Measurements from ENCODE around the gene EPYC. TPM values are rescaled to one million over a fixed set of nuclear protein-coding genes. Genes with fewer than 3 reads are reported as not detected.

The EPYC gene
- total RNA-seq, 1 donor from 2014 or later, result not detected

GRCh38 chr12:91017043-91017442 is 12.3 kb upstream of the EPYC start:
- intact Hi-C loops (cut with micrococcal nuclease), result no loop called here
- no peak for DNase-seq (ENCODE audit: low spot score)
- no peak overlapping the region for H3K4me3 Mint-ChIP-seq (ENCODE audit: low read depth)
- H3K27ac Mint-ChIP-seq, result no peak overlapping the region
- H3K9me3 Mint-ChIP-seq, result no peaks in the 10 kb centered on the region
- no peaks in the 10 kb centered on the region for H3K36me3 Mint-ChIP-seq (ENCODE audit: low read depth)
- H3K4me1 Mint-ChIP-seq (ENCODE audit: low read depth), result no peaks in the 10 kb centered on the region
- peaks cover 11% of the 10 kb centered on the region for H3K27me3 Mint-ChIP-seq (ENCODE audit: low read depth)

GRCh38 chr12:91009319-91009950 is 4.7 kb upstream of the EPYC start:
- intact Hi-C loops (cut with micrococcal nuclease), result no loop called here
- no peaks in the 10 kb centered on the region for H3K36me3 Mint-ChIP-seq (ENCODE audit: low read depth)
- no peak overlapping the region for H3K27ac Mint-ChIP-seq
- no peak overlapping the region for H3K4me3 Mint-ChIP-seq (ENCODE audit: low read depth)
- no peak for DNase-seq (ENCODE audit: low spot score)
- H3K9me3 Mint-ChIP-seq, result no peaks in the 10 kb centered on the region
- peaks cover 31% of the 10 kb centered on the region for H3K27me3 Mint-ChIP-seq (ENCODE audit: low read depth)
- peaks cover 23% of the 10 kb centered on the region for H3K4me1 Mint-ChIP-seq (ENCODE audit: low read depth)

DNA sequence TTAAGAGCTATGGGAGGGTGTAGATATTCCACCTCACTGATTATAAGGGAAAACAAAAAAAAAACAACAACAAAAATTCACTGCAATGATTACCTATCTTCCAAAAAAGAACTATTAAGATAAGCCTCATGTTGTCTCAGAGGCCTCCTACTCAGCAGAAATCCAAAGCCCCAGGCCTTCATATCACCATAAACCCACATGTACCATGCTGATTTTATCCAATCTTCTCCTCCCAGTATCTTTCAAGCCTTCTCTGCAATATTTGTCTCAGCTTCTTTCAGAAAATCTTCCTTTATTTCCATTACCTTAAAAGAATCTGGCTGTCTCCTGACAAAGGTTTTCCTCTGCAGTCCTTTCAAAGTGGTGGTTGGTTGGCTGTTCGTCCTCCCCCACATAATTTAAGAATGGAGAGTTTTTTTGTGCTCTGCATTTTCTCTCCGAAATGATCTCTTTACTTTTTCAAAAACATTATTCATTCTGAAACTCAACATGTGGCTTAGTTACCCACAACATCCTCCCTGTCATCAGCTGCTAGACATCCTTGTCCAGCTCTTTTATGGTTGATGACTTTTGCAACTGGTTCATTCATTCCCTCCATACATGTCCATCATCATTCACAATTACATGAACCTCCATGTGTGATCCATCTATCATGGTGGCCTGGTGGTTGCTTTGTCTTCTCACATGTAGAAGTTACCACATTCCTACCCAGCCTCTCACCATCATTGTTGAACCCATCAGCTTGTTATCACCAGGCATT is 2.9 kb upstream of the EPYC start:
- no peak overlapping the region for H3K4me3 Mint-ChIP-seq (ENCODE audit: low read depth)
- DNase-seq (ENCODE audit: low spot score), result no peak

GRCh38 chr12:91003737-91004136 is 1.0 kb downstream of the EPYC start:
- H3K27ac Mint-ChIP-seq, result no peak overlapping the region
- H3K4me1 Mint-ChIP-seq (ENCODE audit: low read depth), result peaks cover 16% of the 10 kb centered on the region
- no peaks in the 10 kb centered on the region for H3K36me3 Mint-ChIP-seq (ENCODE audit: low read depth)
- no peak overlapping the region for H3K4me3 Mint-ChIP-seq (ENCODE audit: low read depth)
- H3K27me3 Mint-ChIP-seq (ENCODE audit: low read depth), result peaks cover 14% of the 10 kb centered on the region
- DNase-seq (ENCODE audit: low spot score), result no peak
- no peaks in the 10 kb centered on the region for H3K9me3 Mint-ChIP-seq
- intact Hi-C loops (cut with micrococcal nuclease), result no loop called here

More for the DNA sequence above, 2.9 kb upstream of the EPYC start:
- peak overlapping the region; percentile 10 for H3K27ac Mint-ChIP-seq
- intact Hi-C loops (cut with micrococcal nuclease), result no loop called here
- no peaks in the 10 kb centered on the region for H3K36me3 Mint-ChIP-seq (ENCODE audit: low read depth)
- H3K27me3 Mint-ChIP-seq (ENCODE audit: low read depth), result peaks cover 23% of the 10 kb centered on the region
- H3K9me3 Mint-ChIP-seq, result no peaks in the 10 kb centered on the region
- peaks cover 23% of the 10 kb centered on the region for H3K4me1 Mint-ChIP-seq (ENCODE audit: low read depth)

DNA sequence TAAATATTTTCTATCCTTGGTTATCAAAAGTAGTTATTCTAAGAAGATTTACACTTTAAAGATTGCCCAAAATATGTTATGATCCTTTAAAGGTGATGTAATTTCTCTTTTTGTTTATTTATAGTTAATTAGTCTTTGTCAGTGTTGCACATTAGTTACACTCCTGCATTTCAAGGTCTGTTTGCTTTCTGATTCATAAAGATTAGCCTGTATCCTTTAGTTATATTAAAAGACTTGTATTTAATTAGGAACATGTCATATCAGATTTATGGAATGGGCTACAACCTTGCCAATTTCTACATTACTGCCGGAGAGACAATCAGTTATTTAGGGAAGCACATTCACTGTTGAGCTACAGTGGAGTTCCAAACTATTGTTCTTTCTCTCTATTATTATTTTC is 3.5 kb downstream of the EPYC start:
- Mint-ChIP-seq H3K27me3 (ENCODE audit: low read depth) (peaks cover 13% of the 10 kb centered on the region), H3K27ac (no peak overlapping the region), H3K36me3 (ENCODE audit: low read depth) (no peaks in the 10 kb centered on the region), H3K4me3 (ENCODE audit: low read depth) (no peak overlapping the region), H3K4me1 (ENCODE audit: low read depth) (no peaks in the 10 kb centered on the region), H3K9me3 (no peaks in the 10 kb centered on the region)
- no peak for DNase-seq (ENCODE audit: low spot score)
- intact Hi-C loops (cut with micrococcal nuclease), result no loop called here

DNA sequence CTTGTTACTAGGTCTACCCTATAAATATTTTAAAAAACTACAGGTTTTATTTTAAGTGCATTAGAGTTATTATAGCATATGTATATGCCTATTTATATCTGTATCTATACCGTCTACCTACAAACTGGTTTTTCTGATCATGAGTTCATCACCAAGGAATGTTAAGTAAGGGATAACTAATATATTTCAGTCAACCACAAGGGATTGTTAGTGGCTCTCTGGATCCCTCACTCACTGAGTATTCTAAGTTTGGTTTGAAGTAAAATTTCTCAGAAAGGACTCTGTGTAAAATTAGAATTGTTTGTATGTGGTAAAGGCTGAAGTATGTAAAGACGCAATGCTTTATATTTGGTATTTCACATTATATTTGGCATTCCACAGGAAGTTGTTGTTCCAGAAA is 4.8 kb downstream of the EPYC start:
- Mint-ChIP-seq H3K27me3 (ENCODE audit: low read depth) (peaks cover 11% of the 10 kb centered on the region), H3K4me1 (ENCODE audit: low read depth) (no peaks in the 10 kb centered on the region), H3K9me3 (no peaks in the 10 kb centered on the region), H3K27ac (no peak overlapping the region), H3K4me3 (ENCODE audit: low read depth) (no peak overlapping the region), H3K36me3 (ENCODE audit: low read depth) (no peaks in the 10 kb centered on the region)
- no peak for DNase-seq (ENCODE audit: low spot score)
- intact Hi-C loops (cut with micrococcal nuclease), result no loop called here

DNA sequence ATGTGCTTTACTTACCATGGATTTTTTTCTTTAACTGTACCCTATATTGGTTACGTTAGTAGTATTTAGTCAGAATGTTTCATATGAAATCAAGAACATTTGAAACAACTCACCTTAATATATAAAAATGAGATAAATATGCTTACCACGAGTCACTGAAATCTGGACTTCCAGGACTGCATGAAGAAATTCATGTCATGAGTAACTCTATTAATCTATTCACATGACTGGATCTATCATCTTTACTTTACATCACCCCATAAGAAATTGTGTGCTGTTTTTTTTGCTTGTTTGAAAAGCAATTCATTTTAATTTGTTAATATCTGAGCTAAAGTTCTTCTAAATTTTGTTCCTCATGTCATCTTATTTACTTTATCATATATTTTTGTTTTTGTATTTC is 5.2 kb downstream of the EPYC start:
- H3K36me3 Mint-ChIP-seq (ENCODE audit: low read depth), result no peaks in the 10 kb centered on the region
- H3K4me3 Mint-ChIP-seq (ENCODE audit: low read depth), result no peak overlapping the region

GRCh38 chr12:90995010-90995409 is 9.8 kb downstream of the EPYC start:
- H3K4me3 Mint-ChIP-seq (ENCODE audit: low read depth), result no peak overlapping the region
- intact Hi-C loops (cut with micrococcal nuclease), result no loop called here
- H3K36me3 Mint-ChIP-seq (ENCODE audit: low read depth), result no peaks in the 10 kb centered on the region
- H3K9me3 Mint-ChIP-seq, result no peaks in the 10 kb centered on the region
- no peak overlapping the region for H3K27ac Mint-ChIP-seq
- no peaks in the 10 kb centered on the region for H3K4me1 Mint-ChIP-seq (ENCODE audit: low read depth)
- H3K27me3 Mint-ChIP-seq (ENCODE audit: low read depth), result peaks cover 2% of the 10 kb centered on the region
- no peak for DNase-seq (ENCODE audit: low spot score)

More for the DNA sequence above, 5.2 kb downstream of the EPYC start:
- Mint-ChIP-seq H3K27me3 (ENCODE audit: low read depth) (peaks cover 8% of the 10 kb centered on the region), H3K9me3 (no peaks in the 10 kb centered on the region), H3K4me1 (ENCODE audit: low read depth) (no peaks in the 10 kb centered on the region), H3K27ac (no peak overlapping the region)
- DNase-seq (ENCODE audit: low spot score), result no peak
- intact Hi-C loops (cut with micrococcal nuclease), result no loop called here

GRCh38 chr12:90991952-90992465 is 12.8 kb downstream of the EPYC start:
- Mint-ChIP-seq H3K4me3 (ENCODE audit: low read depth) (no peak overlapping the region), H3K27ac (no peak overlapping the region), H3K4me1 (ENCODE audit: low read depth) (no peaks in the 10 kb centered on the region), H3K27me3 (ENCODE audit: low read depth) (peaks cover 2% of the 10 kb centered on the region), H3K9me3 (no peaks in the 10 kb centered on the region), H3K36me3 (ENCODE audit: low read depth) (no peaks in the 10 kb centered on the region)
- intact Hi-C loops (cut with micrococcal nuclease), result no loop called here
- no peak for DNase-seq (ENCODE audit: low spot score)

DNA sequence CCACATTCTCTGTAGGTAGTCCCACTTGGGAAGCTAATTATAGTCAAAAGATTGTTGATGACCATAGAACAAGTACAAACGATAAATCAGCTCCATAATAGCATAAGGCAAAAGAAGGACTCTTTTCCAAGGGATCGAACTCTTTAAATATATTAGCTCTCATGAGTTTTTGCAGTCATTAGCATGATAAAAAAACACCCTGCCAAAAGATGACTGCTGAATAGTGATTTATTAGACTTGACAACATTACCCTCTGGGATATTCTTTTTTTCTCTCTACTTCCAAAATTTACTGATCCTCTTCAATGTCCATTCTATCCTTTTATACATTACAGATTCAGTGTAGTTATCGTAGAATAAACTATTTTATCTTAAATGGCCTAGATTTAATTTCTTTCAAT is 14.2 kb downstream of the EPYC start:
- Mint-ChIP-seq H3K27ac (no peak overlapping the region), H3K36me3 (ENCODE audit: low read depth) (no peaks in the 10 kb centered on the region), H3K4me1 (ENCODE audit: low read depth) (no peaks in the 10 kb centered on the region), H3K4me3 (ENCODE audit: low read depth) (no peak overlapping the region), H3K9me3 (no peaks in the 10 kb centered on the region), H3K27me3 (ENCODE audit: low read depth) (no peaks in the 10 kb centered on the region)
- DNase-seq (ENCODE audit: low spot score), result no peak
- intact Hi-C loops (cut with micrococcal nuclease), result no loop called here

DNA sequence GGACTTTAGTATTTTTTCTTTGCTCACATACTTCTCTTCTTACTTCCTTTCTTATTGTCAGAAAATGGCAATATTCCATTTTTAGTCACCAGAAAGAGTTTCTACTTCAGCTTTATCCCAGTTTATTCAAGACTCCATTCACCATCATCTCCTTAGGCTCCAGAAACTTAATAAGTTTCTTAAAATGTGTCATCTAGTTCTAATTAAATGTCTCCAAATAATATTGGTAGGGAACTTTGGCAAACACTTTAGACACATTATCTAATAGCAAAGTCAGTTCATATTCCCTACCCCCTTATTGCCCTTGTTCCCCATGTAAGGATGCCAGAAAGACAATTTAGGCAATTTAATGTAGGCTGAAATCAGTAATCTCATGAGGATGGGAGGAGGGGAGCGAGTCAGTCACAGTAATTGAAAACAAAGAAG is 15.1 kb downstream of the EPYC start:
- no peaks in the 10 kb centered on the region for H3K9me3 Mint-ChIP-seq
- DNase-seq (ENCODE audit: low spot score), result no peak
- no peaks in the 10 kb centered on the region for H3K27me3 Mint-ChIP-seq (ENCODE audit: low read depth)
- no peaks in the 10 kb centered on the region for H3K36me3 Mint-ChIP-seq (ENCODE audit: low read depth)
- H3K4me1 Mint-ChIP-seq (ENCODE audit: low read depth), result no peaks in the 10 kb centered on the region
- no peak overlapping the region for H3K4me3 Mint-ChIP-seq (ENCODE audit: low read depth)
- intact Hi-C loops (cut with micrococcal nuclease), result no loop called here
- H3K27ac Mint-ChIP-seq, result no peak overlapping the region

DNA sequence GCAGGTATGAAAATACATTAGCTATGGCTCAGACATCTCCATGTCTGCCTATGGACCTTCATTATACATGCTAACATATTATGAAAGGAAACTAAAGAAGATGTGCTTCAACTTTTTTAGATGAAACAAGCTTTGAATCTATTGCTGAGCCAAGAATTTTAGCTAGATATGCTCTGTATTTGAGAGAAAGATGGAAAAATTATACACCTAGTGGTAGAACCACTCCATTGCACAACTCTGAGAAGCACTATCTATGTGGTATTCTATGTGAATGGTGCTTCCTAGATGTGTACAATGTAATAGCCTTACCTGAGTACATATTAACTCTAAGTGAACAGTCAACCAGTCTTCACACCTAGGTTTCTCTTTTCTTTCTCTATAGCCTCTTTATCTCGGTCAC is 17.3 kb downstream of the EPYC start:
- DNase-seq (ENCODE audit: low spot score), result no peak
- H3K9me3 Mint-ChIP-seq, result no peaks in the 10 kb centered on the region
- no peak overlapping the region for H3K4me3 Mint-ChIP-seq (ENCODE audit: low read depth)
- H3K27me3 Mint-ChIP-seq (ENCODE audit: low read depth), result peaks cover 1% of the 10 kb centered on the region
- no peak overlapping the region for H3K27ac Mint-ChIP-seq
- intact Hi-C loops (cut with micrococcal nuclease), result no loop called here
- H3K4me1 Mint-ChIP-seq (ENCODE audit: low read depth), result no peaks in the 10 kb centered on the region
- no peaks in the 10 kb centered on the region for H3K36me3 Mint-ChIP-seq (ENCODE audit: low read depth)

- Mint-ChIP-seq H3K4me3 (ENCODE audit: low read depth) (no peak overlapping the region), H3K9me3 (no peaks in the 10 kb centered on the region), H3K36me3 (ENCODE audit: low read depth) (no peaks in the 10 kb centered on the region), H3K27me3 (ENCODE audit: low read depth) (peaks cover 2% of the 10 kb centered on the region), H3K27ac (no peak overlapping the region), H3K4me1 (ENCODE audit: low read depth) (no peaks in the 10 kb centered on the region)
- intact Hi-C loops (cut with micrococcal nuclease), result no loop called here
- no peak for DNase-seq (ENCODE audit: low spot score)
These were observed 17.7 kb downstream of the EPYC start for GRCh38 chr12:90987101-90987500.

Data from activated T-helper 2 cell treated with anti-CD3 and anti-CD28 coated beads, Interferon-gamma antibody, Interleukin-2, Interleukin-4, amounts not matched to agents 10 μg/mL and 5 μg/mL and 100 μg/mL, durations not matched to agents 14 hours and 24 hours and 36 hours (primary cell).